Measurements from ENCODE around the gene MIGA2. TPM values are rescaled to one million over a fixed set of nuclear protein-coding genes. Genes with fewer than 3 reads are reported as not detected.

The MIGA2 gene
- total and polyA plus RNA-seq, 9 of the 15 experiments (the other 6 are each of a cell fraction or from before 2014, with no cell fraction given): 0.15 to 54.1 (median 18.0) TPM

GRCh38 chr9:129037767-129038098 is 1.3 kb downstream of the MIGA2 start (continued):
- TF ChIP-seq ATF6 (CRISPR knock-in tag; IDR thresholded peaks at IDR 0.05): no peak
- TF ChIP-seq ATF3 (IDR thresholded peaks at IDR 0.05): no peak
- TF ChIP-seq ATF3 (CRISPR knock-in tag; conservative IDR thresholded peaks at IDR 0.05): no peak
- no peak for TF ChIP-seq ELF4 (CRISPR knock-in tag; IDR thresholded peaks at IDR 0.05)
- no peak for TF ChIP-seq E2F6 (IDR thresholded peaks at IDR 0.05; ENCODE audit: borderline replicate concordance in 1 of 2, extremely low read depth in 1 of 2, insufficient read depth in 1 of 2, insufficient read length in 1 of 2, low read depth in 1 of 2, low read length in 1 of 2, poor library complexity in 1 of 2, severe bottlenecking in 1 of 2)
- no peak for TF ChIP-seq CREB1 (IDR thresholded peaks at IDR 0.05)
- no peak for TF ChIP-seq CREB1 (CRISPR knock-in tag; IDR thresholded peaks at IDR 0.05)
- TF ChIP-seq PHTF2 (CRISPR knock-in tag; IDR thresholded peaks at IDR 0.05): no peak
- no peak for TF ChIP-seq ZNF778 (CRISPR knock-in tag; IDR thresholded peaks at IDR 0.05)
- no peak for TF ChIP-seq CREB5 (CRISPR knock-in tag; IDR thresholded peaks at IDR 0.05)
- no peak for TF ChIP-seq MTA3 (IDR thresholded peaks at IDR 0.05; ENCODE audit: borderline replicate concordance)
- TF ChIP-seq ZHX1 (conservative IDR thresholded peaks at IDR 0.05; ENCODE audit: low read length): no peak
